GM23338 (cell line): ENCODE data around the gene S100A12. TPM values are rescaled to one million over a fixed set of nuclear protein-coding genes. Genes with fewer than 3 reads are reported as not detected.

ENCODE experiments used
- ATAC-seq: fragments of 200-7000 bp; cut with Tn5 transposase; 3 replicates; pipeline ENCODE4 v1.9.1; 2020
- DNase-seq: peaks from one replicate; pipeline ENCODE4 v3.0.0-alpha.2; 2015; ENCODE audit warnings: low spot score
- H2AFZ ChIP-seq: fragments of 200-600 bp; sonication (generic); 2 replicates; pipeline ENCODE4 v1.8.0; 2016; ENCODE audit warnings: antibody characterized with exemption, mild to moderate bottlenecking, moderate library complexity
- H3F3A ChIP-seq: fragments of 200-600 bp; sonication (generic); replicated peaks from 2 replicates; pipeline ENCODE4 v1.8.0; 2017; ENCODE audit warnings: antibody characterized with exemption, mixed run types, low read depth
- H3K27ac ChIP-seq: fragments of 200-600 bp; sonication (generic); 2 replicates; pipeline ENCODE4 v1.6.1; 2016; ENCODE audit warnings: low read depth
- H3K27me3 ChIP-seq: fragments of 200-600 bp; sonication (generic); 2 replicates; pipeline ENCODE4 v1.8.0; 2016; ENCODE audit warnings: mild to moderate bottlenecking, mixed run types, moderate library complexity; ENCODE audit not compliant: insufficient read depth
- H3K36me3 ChIP-seq: fragments of 200-600 bp; sonication (generic); 2 replicates; pipeline ENCODE4 v1.8.0; 2016; ENCODE audit warnings: mild to moderate bottlenecking; ENCODE audit not compliant: insufficient read depth
- H3K4me1 ChIP-seq: fragments of 200-600 bp; sonication (generic); 2 replicates; pipeline ENCODE4 v1.8.0; 2016; ENCODE audit warnings: mild to moderate bottlenecking, moderate library complexity; ENCODE audit not compliant: insufficient read depth
- H3K4me2 ChIP-seq: fragments of 200-600 bp; sonication (generic); 2 replicates; pipeline ENCODE4 v1.7.1; 2017; ENCODE audit warnings: mixed run types
- H3K4me3 ChIP-seq: fragments of 200-600 bp; sonication (generic); 2 replicates; pipeline ENCODE4 v1.6.1; 2016; ENCODE audit warnings: mixed run types
- H3K79me2 ChIP-seq: fragments of 200-600 bp; sonication (generic); replicated peaks from 2 replicates; pipeline ENCODE4 v1.8.0; 2017; ENCODE audit warnings: mild to moderate bottlenecking; ENCODE audit not compliant: insufficient read depth
- H3K9me2 ChIP-seq: fragments of 200-600 bp; sonication (generic); 2 replicates; pipeline ENCODE4 v1.8.0; 2017; ENCODE audit not compliant: insufficient read depth
- H4K20me1 ChIP-seq: fragments of 200-600 bp; sonication (generic); replicated peaks from 2 replicates; pipeline ENCODE4 v1.8.0; 2017; ENCODE audit warnings: mild to moderate bottlenecking; ENCODE audit not compliant: insufficient read depth
- H3K27ac Mint-ChIP-seq: 2 replicates; pipeline ENCODE4 v1.8.0; 2020; ENCODE audit warnings: inconsistent platforms, mild to moderate bottlenecking, moderate library complexity, mixed read lengths
- H3K27me3 Mint-ChIP-seq: 3 replicates; pipeline ENCODE4 v1.8.0; 2022; ENCODE audit warnings: low read depth, mild to moderate bottlenecking, moderate library complexity, mixed read lengths, inconsistent platforms; ENCODE audit not compliant: insufficient read depth, poor library complexity
- H3K36me3 Mint-ChIP-seq: 3 replicates; pipeline ENCODE4 v1.8.0; 2021; ENCODE audit warnings: low read depth, mild to moderate bottlenecking, inconsistent platforms, moderate library complexity, mixed read lengths
- H3K4me1 Mint-ChIP-seq: 3 replicates; pipeline ENCODE4 v1.8.0; 2020; ENCODE audit warnings: mild to moderate bottlenecking, inconsistent platforms, mixed read lengths
- H3K4me3 Mint-ChIP-seq: 3 replicates; pipeline ENCODE4 v1.8.0; 2021; ENCODE audit warnings: moderate library complexity, mild to moderate bottlenecking, inconsistent platforms, mixed read lengths
- H3K9me3 Mint-ChIP-seq: 3 replicates; pipeline ENCODE4 v1.8.0; 2020; ENCODE audit warnings: moderate library complexity, mild to moderate bottlenecking, inconsistent platforms, mixed read lengths
- CREB1 ChIP-seq: fragments of 250-450 bp; sonication (Bioruptor Pico); IDR thresholded peaks from 2 replicates; pipeline ENCODE4 v1.5.0; 2020; ENCODE audit warnings: low read depth, mild to moderate bottlenecking, moderate library complexity
- EZH2 ChIP-seq: fragments of 200-600 bp; sonication (generic); IDR thresholded peaks from one replicate; pipeline ENCODE4 v1.8.0; 2017; ENCODE audit warnings: antibody characterized with exemption, mild to moderate bottlenecking, low read depth; ENCODE audit not compliant: unreplicated experiment
- EZH2phosphoT487 ChIP-seq: fragments of 200-600 bp; sonication (generic); IDR thresholded peaks from one replicate; pipeline ENCODE4 v1.8.1; 2018; ENCODE audit warnings: antibody characterized with exemption; ENCODE audit not compliant: unreplicated experiment
- JUNB ChIP-seq: IDR thresholded peaks from one replicate; pipeline ENCODE4 v1.6.1; 2016; ENCODE audit warnings: antibody characterized with exemption; ENCODE audit not compliant: unreplicated experiment
- NANOG ChIP-seq: IDR thresholded peaks from 2 replicates; pipeline ENCODE4 v1.6.1; 2016; ENCODE audit warnings: antibody characterized with exemption, borderline replicate concordance
- polyA plus RNA-seq: library from polyadenylated mRNA; unstranded; fragments of >200 nt; fragmentation: Nextera tagmentation; extraction: Ambion mirVana; gene quantifications from 2 replicates; pipeline ENCODE4 v1.2.1, GENCODE V29; 2016
- total RNA-seq: library from RNA; depleted of rRNA; stranded (reverse); fragments of >200 nt; shearing (Covaris generic); gene quantifications from 2 replicates; pipeline ENCODE4 v1.2.3, GENCODE V29; 2014
- TF ChIP-seq, protein P1 (sequence below), 2 experiments: fragments of 200-600 bp in 1 of 2; sonication (generic) in 1 of 2; conservative IDR thresholded peaks; 2 replicates each; pipeline versions ENCODE4 v1.5.1 to v1.6.1; 2016 to 2017; ENCODE audit warnings: antibody characterized with exemption in 2 of 2, low read depth in 2 of 2, mild to moderate bottlenecking in 2 of 2, moderate library complexity in 1 of 2
- TF ChIP-seq, protein P2 (sequence below): IDR thresholded peaks from one replicate; pipeline ENCODE4 v1.6.1; 2018; ENCODE audit warnings: antibody characterized with exemption; ENCODE audit not compliant: unreplicated experiment
- TF ChIP-seq, protein P3 (sequence below): fragments of 250-450 bp; sonication (Bioruptor Pico); IDR thresholded peaks from 2 replicates; pipeline ENCODE4 v1.5.0; 2020; ENCODE audit warnings: mild to moderate bottlenecking, moderate library complexity
- TF ChIP-seq, protein P4 (sequence below): IDR thresholded peaks from 2 replicates; pipeline ENCODE4 v1.6.1; 2016; ENCODE audit warnings: antibody characterized with exemption

S100A12 gene
- total and polyA plus RNA-seq, 2 experiments from 2014 or later: not detected

DNA sequence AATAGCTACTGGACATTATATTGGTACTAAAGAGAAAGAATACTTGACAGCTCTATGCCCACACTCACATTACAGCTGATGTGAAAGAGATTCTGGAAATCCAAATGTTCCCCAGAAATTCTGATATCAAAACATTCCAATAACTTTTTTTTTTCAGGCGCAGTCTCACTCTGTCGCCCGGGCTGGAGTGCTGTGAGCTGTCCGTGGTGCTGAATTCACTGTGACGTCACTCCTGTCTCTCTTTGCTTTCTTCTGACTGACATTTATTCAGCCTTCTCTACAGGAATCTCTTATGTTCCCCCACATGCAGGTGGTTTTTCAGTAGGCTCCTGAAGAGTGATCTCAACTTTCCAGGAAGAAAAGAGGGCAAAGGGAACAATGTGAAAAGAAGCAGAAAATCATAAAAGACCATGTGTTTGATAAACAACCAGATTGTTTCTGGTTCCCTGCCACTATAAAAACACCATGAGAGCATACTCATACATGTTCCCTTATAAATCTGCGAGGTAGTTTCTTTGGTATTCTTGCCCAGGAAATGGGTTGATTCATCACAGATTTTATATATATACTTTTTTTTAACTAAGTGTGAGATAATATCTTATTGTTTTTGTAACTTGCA is 47.1 kb upstream of the S100A12 start (continued):
- TF ChIP-seq, protein P1, sequence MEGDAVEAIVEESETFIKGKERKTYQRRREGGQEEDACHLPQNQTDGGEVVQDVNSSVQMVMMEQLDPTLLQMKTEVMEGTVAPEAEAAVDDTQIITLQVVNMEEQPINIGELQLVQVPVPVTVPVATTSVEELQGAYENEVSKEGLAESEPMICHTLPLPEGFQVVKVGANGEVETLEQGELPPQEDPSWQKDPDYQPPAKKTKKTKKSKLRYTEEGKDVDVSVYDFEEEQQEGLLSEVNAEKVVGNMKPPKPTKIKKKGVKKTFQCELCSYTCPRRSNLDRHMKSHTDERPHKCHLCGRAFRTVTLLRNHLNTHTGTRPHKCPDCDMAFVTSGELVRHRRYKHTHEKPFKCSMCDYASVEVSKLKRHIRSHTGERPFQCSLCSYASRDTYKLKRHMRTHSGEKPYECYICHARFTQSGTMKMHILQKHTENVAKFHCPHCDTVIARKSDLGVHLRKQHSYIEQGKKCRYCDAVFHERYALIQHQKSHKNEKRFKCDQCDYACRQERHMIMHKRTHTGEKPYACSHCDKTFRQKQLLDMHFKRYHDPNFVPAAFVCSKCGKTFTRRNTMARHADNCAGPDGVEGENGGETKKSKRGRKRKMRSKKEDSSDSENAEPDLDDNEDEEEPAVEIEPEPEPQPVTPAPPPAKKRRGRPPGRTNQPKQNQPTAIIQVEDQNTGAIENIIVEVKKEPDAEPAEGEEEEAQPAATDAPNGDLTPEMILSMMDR (conservative IDR thresholded peaks at IDR 0.05; ENCODE audit: low read depth in 2 of 2): no peak
- TF ChIP-seq EZH2 (no peak), JUNB (no peak)
- TF ChIP-seq, protein P2, sequence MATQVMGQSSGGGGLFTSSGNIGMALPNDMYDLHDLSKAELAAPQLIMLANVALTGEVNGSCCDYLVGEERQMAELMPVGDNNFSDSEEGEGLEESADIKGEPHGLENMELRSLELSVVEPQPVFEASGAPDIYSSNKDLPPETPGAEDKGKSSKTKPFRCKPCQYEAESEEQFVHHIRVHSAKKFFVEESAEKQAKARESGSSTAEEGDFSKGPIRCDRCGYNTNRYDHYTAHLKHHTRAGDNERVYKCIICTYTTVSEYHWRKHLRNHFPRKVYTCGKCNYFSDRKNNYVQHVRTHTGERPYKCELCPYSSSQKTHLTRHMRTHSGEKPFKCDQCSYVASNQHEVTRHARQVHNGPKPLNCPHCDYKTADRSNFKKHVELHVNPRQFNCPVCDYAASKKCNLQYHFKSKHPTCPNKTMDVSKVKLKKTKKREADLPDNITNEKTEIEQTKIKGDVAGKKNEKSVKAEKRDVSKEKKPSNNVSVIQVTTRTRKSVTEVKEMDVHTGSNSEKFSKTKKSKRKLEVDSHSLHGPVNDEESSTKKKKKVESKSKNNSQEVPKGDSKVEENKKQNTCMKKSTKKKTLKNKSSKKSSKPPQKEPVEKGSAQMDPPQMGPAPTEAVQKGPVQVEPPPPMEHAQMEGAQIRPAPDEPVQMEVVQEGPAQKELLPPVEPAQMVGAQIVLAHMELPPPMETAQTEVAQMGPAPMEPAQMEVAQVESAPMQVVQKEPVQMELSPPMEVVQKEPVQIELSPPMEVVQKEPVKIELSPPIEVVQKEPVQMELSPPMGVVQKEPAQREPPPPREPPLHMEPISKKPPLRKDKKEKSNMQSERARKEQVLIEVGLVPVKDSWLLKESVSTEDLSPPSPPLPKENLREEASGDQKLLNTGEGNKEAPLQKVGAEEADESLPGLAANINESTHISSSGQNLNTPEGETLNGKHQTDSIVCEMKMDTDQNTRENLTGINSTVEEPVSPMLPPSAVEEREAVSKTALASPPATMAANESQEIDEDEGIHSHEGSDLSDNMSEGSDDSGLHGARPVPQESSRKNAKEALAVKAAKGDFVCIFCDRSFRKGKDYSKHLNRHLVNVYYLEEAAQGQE: peak; percentile 96

DNA sequence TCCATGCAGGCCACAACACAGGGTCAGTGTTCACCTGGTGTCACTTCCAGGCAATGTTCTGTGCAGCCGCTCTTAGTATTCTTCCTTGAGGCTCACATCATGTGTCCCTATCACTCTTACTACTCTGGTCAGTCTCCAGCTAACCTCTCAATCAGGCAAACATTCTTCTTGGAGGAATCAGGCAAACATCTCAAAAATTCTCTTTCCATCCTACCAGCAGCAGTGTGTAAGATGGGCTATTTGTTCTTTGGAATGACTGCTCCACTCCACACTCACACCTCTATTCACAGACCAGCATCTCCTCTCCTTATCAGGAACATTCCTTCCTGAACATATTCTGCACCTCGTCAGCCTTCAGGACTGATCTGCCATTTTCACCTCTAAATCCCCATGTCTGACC is 44.9 kb upstream of the S100A12 start:
- DNase-seq (no peak), ATAC-seq (no peak)
- Mint-ChIP-seq H3K4me3 (no peak overlapping the region), H3K4me1 (no peaks in the 10 kb centered on the region; the same call in 2 of the 3 replicates), H3K27me3 (peaks cover 4% of the 10 kb centered on the region), H3K27ac (no peak overlapping the region), H3K9me3 (0 out of 3 replicates have a peak, but pooled peaks cover 3% of the 10 kb centered on the region), H3K36me3 (no peaks in the 10 kb centered on the region; the same call in 2 of the 3 replicates)
- Histone ChIP-seq H3K9me2 (no peaks in the 10 kb centered on the region), H3K27me3 (no peaks in the 10 kb centered on the region), H3K4me3 (no peak overlapping the region), H3K36me3 (no peaks in the 10 kb centered on the region), H3K79me2 (no peaks in the 10 kb centered on the region), H4K20me1 (no peaks in the 10 kb centered on the region), H3K4me2 (no peak overlapping the region), H3F3A (no peaks in the 10 kb centered on the region), H2AFZ (no peak overlapping the region), H3K27ac (no peak overlapping the region), H3K4me1 (no peaks in the 10 kb centered on the region)
- TF ChIP-seq, protein P3, sequence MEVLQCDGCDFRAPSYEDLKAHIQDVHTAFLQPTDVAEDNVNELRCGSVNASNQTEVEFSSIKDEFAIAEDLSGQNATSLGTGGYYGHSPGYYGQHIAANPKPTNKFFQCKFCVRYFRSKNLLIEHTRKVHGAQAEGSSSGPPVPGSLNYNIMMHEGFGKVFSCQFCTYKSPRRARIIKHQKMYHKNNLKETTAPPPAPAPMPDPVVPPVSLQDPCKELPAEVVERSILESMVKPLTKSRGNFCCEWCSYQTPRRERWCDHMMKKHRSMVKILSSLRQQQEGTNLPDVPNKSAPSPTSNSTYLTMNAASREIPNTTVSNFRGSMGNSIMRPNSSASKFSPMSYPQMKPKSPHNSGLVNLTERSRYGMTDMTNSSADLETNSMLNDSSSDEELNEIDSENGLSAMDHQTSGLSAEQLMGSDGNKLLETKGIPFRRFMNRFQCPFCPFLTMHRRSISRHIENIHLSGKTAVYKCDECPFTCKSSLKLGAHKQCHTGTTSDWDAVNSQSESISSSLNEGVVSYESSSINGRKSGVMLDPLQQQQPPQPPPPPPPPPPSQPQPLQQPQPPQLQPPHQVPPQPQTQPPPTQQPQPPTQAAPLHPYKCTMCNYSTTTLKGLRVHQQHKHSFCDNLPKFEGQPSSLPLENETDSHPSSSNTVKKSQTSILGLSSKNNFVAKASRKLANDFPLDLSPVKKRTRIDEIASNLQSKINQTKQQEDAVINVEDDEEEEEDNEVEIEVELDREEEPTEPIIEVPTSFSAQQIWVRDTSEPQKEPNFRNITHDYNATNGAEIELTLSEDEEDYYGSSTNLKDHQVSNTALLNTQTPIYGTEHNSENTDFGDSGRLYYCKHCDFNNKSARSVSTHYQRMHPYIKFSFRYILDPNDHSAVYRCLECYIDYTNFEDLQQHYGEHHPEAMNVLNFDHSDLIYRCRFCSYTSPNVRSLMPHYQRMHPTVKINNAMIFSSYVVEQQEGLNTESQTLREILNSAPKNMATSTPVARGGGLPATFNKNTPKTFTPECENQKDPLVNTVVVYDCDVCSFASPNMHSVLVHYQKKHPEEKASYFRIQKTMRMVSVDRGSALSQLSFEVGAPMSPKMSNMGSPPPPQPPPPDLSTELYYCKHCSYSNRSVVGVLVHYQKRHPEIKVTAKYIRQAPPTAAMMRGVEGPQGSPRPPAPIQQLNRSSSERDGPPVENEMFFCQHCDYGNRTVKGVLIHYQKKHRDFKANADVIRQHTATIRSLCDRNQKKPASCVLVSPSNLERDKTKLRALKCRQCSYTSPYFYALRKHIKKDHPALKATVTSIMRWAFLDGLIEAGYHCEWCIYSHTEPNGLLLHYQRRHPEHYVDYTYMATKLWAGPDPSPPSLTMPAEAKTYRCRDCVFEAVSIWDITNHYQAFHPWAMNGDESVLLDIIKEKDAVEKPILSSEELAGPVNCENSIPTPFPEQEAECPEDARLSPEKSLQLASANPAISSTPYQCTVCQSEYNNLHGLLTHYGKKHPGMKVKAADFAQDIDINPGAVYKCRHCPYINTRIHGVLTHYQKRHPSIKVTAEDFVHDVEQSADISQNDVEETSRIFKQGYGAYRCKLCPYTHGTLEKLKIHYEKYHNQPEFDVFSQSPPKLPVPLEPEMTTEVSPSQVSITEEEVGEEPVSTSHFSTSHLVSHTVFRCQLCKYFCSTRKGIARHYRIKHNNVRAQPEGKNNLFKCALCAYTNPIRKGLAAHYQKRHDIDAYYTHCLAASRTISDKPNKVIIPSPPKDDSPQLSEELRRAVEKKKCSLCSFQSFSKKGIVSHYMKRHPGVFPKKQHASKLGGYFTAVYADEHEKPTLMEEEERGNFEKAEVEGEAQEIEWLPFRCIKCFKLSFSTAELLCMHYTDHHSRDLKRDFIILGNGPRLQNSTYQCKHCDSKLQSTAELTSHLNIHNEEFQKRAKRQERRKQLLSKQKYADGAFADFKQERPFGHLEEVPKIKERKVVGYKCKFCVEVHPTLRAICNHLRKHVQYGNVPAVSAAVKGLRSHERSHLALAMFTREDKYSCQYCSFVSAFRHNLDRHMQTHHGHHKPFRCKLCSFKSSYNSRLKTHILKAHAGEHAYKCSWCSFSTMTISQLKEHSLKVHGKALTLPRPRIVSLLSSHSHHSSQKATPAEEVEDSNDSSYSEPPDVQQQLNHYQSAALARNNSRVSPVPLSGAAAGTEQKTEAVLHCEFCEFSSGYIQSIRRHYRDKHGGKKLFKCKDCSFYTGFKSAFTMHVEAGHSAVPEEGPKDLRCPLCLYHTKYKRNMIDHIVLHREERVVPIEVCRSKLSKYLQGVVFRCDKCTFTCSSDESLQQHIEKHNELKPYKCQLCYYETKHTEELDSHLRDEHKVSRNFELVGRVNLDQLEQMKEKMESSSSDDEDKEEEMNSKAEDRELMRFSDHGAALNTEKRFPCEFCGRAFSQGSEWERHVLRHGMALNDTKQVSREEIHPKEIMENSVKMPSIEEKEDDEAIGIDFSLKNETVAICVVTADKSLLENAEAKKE: no peak
- TF ChIP-seq, protein P4, sequence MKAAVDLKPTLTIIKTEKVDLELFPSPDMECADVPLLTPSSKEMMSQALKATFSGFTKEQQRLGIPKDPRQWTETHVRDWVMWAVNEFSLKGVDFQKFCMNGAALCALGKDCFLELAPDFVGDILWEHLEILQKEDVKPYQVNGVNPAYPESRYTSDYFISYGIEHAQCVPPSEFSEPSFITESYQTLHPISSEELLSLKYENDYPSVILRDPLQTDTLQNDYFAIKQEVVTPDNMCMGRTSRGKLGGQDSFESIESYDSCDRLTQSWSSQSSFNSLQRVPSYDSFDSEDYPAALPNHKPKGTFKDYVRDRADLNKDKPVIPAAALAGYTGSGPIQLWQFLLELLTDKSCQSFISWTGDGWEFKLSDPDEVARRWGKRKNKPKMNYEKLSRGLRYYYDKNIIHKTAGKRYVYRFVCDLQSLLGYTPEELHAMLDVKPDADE: no peak
- TF ChIP-seq NANOG: no peak
- TF ChIP-seq JUNB: no peak
- TF ChIP-seq, protein P1 (conservative IDR thresholded peaks at IDR 0.05; ENCODE audit: low read depth in 2 of 2): no peak
- no peak for TF ChIP-seq EZH2phosphoT487
- no peak for TF ChIP-seq CREB1 (CRISPR knock-in tag)
